Activated gamma-delta T cell treated with anti-CD3 and anti-CD28 coated beads, Interleukin-2, amount 50 U/mL, for 16 hours (primary cell): ENCODE results near the gene SMAD5.
A peak's percentile ranks its signal among the peaks of the same experiment; 100 is the strongest.

Experiments used
- DNase-seq: peaks from one replicate; pipeline ENCODE4 v3.0.0-alpha.2; 2020; ENCODE audit warnings: low read depth

The SMAD5 gene

DNA sequence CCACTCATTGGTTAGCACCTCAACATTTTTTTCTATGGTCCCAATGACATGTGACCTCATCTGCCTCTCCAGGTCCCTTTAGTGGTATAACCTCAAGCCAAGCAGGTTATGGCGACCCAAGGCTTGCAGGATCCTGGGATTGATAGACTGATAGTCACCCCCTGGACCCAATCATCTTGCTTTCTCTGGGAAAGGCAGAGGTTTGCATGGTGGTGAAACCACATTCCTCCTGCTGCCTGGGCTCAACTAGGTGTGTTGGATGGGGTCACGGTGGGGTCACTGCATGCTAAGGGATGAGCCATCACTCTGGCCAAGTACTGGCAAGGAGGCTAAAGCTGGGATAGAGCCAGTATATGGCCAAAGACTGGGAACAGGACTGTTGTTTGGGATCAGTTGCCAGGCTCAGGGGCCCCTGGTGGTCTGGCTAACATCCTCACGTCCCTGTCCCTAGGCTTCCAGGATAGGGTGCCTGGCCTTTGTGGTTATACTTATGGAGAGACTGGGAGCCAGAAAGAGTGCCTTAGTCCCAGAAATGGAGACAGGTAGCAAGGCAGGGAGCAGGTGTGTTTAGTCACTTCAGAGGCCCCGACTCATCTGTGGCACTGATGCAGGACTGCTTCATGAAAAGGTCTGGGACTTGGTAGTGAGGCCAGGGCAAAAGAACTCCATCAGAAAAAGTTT, 65.0 kb downstream of the SMAD5 start:
- no peak for DNase-seq

DNA sequence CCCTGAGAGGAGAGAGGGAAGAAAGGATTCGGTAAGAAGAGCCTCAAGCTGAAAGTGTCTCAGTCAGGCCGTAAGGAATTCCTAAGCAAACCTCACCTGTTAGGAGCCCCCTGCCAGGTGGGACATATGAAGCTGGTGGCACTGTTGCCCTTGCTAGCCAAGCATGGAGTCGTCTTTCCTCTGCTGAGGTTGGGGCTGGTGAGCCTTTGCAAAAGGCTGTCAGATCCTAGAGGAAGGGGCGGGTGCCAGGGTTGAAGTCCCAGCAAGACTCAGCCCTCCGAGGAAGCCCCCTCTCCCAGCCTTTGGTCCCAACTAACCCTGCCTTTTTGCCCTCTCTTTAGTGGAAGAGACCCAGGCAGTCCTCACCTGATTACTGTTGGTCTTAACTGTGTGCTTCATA, 65.8 kb downstream of the SMAD5 start:
- no peak for DNase-seq

DNA sequence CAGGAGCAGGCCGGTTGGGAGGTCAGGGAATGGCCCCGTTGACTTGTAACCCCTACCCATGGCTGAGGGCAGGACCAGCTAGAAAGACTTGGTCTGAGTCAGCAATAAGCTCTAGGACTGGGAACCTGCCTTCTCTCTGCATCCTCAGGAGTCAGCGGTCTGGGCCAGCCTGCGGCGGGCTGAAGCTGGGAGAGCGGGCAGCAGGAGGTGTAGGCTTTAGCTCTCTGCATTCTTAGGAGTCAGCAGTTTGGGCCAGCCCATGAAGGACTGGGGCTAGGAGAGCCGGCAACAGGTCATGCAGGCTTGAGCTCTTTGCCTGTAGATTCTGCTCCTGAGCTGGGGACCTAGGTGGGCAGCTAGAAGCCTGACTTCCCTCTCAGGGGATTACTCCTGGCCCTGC, 66.8 kb downstream of the SMAD5 start:
- DNase-seq = no peak

DNA sequence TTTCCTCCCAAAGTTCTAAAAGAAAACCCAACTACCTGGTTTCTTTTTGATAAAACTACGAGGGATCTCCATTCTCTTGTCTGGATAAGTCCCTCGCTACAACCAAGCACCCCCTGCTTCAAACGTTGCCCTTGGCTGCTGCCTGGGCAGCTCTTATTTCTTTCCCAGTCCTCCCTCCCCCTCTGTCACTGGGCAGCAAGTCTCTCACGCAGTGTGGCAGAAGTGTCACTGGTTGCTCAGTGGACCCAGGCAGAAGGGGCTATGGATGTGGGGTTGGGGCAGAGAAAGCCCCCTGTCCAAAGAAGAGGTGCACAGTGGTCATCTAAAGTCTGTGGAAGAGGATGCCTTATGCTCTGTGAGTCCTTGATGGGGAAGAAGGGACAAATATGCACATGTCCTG, 67.5 kb downstream of the SMAD5 start:
- DNase-seq = no peak

DNA sequence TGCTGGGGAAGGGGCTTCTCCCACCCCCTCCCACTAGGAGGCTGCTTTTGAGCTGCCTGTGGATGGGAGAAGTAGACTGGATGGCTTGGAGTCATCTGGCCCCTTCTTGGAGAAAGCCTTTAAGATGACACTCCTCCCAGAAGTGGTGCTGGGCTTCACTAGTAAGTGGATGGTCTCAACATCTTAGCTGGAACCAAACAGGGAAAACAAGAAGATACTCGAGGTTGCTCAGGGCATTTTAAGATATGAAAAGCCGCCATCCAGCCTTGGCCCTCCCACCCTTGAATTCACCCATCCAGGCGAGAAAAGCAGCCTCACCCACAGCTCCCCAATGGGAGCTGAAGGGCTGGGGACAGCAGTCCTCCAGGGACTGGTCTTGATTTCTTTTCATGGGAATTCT, 68.1 kb downstream of the SMAD5 start:
- no peak for DNase-seq

DNA sequence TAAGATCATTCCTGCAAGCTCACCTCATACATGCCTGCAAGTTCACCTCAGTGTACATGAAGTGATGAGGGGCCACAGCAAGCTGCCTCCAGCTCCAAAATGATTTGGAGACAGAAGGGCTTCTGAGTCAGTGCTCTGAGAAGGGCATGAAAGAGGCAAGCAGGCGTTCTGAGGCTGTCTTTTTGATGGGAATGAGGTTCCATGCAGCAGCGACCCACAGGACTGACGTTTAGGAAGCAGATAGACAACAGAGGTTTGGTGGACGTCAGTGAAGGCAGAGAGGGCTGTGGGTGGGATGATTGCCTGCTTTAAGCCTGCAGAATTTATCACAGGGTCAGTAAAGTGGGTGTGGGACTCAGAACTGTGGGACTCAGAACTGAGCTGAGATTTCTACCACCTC, 69.2 kb downstream of the SMAD5 start:
- DNase-seq = no peak

DNA sequence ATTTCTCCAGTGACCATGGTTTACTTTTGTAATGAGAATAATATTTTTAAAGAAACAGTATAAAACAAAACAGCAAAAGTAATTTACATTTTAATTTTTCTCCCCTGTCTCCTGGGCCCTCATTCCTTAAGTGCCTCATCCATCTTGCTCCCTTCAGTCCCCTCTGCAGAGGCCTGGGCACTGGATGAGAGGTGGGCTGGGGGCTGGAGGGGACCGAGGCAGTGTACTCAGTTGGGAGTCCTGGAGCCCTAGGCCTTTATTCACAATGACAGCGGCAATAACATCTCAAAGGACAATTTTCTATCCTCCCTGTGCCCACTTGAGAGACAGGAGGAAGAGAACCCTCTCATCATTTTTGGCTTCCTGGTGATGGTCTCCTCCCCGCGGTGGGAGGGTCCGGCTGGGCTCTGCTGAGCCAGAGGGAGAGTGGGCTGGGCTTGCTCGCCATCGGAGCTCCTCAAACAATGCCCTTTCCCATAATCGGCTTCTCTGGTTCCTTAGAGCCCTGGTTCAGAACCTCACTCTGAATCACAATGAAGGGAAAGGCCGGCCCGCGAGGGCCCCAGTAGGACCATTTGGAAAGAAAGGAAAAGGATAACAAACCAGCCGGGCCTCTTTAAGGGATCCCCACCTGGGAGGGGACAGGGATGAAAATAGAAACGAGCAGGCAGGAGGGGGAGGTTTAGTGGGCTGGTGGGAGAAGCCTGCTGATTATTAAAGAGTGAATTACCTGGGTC, 70.0 kb downstream of the SMAD5 start:
- DNase-seq = no peak

DNA sequence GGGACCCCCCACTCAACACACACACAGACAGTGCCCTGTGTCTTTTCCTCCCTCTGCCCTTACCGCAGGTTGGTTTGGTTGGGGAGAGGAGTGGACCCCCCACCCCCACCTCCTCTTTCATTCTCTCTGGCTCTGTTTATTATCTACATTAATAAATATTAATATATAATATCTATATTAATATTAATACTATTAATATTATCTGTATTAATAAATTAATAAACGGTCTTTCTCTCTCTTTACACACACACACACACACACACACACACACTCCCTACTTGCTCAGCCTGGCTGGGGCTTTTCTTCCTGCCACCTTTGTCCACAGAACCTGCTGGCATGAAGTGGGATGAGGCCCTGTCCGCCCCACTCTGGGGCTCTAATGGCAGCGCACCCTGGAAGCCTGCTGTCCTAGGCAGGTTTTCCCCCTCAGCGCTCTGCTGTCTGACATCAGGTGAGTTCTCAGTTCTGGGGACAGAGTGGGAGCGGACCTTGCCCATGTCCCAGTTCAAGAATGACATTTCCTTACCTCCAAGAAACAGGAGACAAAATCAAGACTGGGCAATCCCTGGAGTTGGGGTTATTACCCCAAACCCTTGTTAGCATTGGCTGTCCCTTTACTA, 70.8 kb downstream of the SMAD5 start:
- no peak for DNase-seq

DNA sequence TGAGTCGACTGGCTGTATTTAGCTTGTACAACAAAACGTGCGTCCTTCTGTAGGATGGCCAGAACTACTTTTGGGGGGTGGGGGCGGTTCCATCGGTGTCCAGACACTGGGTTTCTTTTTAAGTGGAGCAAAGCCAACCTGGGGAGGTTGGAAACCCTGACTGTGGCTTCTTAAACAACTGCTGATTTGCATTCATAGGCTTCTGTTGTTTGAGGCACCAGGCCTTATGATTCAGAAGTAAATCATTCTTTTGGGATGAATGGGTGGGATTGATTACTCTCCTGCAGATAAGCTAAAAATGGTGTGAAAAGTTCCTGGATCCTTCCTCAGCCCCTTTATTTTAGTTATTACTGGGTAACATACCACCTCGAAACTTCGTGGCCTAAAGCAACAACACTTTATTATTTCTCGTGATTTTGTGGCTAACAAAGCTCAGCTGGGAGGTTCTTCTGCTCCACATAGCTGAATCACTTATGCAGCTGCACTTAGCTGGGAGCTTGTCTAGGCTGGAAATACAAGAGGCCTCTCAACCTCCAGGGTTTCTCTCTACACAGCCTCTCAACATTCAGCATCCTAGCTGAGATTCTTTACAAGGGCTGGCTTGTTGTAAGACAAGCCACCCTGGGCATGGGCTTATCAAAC, 72.5 kb downstream of the SMAD5 start:
- DNase-seq = no peak

DNA sequence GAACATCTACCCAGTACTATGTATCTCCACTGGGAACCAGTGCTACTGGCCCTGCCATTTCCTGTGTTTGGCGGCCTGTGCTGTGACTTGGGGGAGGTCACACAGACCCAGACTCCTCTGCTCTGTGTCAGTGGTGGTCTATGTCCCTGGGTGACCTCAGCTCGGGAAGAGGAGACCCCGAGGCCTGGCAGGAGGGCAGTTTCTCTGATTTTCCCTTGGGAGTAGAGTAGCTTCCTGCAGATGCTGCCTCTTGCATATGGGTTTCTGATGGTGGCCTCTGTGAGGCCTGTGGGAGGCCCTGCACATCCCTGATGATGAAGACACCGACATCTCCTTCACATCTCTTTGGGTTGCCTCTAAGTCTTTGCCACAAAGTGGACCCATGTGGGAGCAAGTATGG, 73.3 kb downstream of the SMAD5 start:
- DNase-seq = no peak

DNA sequence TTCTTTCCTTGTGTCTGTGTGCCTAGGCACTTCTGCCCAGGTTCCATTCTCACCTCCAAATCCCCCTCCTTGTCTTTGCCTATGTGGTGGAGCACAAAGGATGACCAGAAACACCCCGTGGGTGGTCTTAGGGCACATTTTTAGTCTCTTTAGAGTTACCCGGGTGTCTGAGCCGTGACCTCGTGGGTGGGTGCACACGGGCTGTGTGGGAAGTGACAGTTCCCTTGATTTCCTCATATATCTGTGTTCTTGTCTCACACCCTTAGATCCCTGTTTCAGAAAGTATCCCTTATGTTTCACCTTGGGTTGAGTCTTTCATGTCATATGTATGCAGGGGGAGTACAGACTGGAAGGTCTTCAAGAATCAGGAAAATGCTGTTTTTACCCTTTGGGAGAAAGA, 73.7 kb downstream of the SMAD5 start:
- DNase-seq = no peak

DNA sequence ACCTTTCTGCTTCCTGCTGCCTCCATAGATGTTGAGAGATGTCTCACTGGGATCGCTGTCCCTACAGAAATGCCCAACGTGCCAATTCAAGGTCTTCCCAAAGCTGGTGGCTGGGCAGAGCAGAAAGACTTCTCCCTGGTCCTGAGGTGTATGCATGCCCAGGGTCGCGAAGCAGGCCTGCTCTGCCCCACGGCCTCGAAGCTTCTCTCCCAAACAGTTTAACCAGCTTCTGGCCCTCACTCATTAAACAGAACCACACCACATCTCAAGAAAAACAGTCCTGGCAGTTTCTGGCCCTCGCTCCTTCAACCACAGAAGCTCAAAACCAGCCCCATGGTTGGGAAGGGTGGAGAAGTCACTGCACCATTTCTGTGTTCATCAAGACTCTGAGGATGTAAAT, 75.0 kb downstream of the SMAD5 start:
- no peak for DNase-seq

DNA sequence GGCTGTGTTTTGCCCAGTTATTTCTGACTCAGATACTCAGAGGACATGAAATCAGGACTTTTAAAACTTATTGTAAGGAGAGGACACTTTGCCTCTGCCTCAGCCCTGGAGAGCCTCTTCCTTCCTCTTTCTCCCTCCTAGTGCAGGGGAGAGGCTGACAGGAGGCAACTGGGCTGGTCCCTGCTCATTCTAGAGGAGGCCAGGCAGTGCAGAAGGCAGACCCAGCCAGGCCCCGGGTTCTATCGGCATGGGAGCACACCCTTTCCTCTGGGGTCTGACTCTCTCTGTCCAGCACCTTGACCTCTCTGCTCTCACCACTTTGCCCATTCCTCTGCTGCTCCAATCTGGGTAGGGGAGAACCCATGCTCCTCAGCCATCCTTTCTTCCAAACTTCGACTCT, 76.3 kb downstream of the SMAD5 start:
- DNase-seq = no peak

DNA sequence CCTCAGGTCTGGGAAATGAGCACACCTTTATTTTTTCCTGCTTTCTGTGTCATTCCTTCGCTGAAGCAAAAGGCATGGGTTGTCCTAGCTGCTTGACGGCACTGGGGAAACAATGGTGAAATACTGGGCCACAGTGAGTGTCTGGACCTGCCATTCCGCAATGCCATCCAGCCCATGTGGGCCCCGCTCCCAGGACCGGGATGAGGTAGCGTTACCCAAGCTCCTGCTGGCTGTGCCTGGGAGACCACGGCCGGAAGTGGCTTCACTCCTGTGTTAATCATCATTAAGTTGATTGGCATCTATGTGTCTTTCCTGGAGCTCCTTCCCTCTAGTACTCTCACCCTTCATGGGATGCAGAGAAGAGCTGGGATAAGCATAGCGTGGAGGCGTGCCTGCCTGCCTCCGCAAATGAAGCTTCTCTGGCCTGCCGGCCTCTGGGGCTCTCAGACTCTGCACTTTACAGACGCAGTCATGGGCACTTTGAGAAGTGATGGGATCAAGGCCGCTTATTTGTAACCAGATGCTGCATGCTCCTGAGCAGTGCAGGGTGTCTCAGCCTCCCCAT, 76.8 kb downstream of the SMAD5 start:
- DNase-seq = no peak

DNA sequence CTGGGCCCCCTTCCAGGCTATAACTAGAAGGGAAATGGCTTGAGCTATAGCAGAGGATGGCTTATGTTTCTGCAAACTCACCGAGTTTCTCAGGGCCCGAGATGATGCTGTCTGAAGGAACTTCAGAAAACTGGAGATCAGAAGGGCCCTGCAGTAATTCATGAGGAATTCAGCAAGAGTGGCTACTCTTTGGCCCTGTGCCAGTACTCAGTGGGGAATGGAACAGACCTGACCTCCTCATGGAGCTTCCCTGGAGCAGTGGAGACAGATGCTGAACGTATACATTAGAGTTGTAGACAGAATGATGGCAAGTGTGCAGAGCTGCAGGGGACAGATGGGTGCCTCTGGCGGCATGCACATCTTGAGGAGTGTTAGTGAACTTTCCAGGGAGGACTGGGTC, 77.6 kb downstream of the SMAD5 start:
- no peak for DNase-seq

DNA sequence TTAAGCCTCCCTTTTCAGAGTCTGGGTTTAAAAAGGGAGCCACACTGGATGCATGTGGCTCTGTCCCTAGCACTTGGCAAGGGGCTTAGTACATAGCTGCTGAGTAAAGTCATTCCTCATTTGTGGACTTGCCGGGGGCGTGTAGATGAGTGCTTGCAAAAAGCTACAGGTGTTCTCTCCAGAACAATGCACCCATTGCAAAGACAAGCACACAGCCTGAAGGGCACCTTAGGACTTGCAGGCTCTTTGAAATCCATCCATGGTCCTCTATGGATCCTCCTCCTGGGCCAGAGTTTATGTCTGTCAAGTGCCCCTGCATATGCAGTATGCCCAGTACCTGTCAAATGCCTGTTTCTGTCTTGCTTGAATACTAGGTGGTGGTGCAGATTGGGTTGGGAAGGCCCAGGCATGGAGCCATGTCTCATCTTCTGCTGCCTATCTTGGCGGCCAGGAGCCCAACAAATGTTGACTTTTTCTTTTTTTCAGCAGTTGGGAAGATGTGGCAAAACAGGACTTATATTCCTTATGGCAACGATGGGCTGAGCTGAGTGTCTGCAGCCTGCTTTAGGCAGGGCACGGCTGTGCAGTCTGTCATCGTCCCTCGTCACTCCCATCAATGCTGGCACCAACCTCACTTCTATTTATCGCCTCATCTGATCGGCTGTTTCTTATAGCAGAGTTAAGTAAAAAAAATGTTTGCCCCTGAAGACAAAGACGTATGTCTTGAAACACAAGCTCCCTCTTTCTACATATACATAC, 78.8 kb downstream of the SMAD5 start:
- no peak for DNase-seq

DNA sequence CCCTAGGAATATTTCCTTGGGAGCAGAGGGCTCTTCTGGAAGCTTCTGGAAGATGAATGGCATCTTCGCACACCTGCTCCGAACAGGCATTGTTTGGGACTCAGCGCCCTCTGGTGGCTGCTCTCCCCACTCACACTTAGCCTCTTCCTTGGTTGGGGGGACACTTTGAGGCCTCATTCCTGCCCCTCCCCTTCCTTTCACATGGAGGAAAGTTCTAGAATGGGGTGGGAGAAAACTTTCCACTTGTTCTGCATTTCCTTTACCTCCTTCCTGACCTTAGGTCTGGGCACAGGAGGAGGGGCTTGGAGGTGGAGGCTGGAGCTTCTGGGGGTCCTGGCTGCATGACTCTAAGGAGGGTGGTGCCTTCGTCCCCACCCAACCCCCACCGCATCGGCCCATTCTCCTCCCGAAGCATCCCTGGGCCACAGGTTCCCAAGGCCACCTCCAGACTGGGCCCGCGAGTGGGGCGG, 79.6 kb downstream of the SMAD5 start:
- DNase-seq = peak; percentile 20

DNA sequence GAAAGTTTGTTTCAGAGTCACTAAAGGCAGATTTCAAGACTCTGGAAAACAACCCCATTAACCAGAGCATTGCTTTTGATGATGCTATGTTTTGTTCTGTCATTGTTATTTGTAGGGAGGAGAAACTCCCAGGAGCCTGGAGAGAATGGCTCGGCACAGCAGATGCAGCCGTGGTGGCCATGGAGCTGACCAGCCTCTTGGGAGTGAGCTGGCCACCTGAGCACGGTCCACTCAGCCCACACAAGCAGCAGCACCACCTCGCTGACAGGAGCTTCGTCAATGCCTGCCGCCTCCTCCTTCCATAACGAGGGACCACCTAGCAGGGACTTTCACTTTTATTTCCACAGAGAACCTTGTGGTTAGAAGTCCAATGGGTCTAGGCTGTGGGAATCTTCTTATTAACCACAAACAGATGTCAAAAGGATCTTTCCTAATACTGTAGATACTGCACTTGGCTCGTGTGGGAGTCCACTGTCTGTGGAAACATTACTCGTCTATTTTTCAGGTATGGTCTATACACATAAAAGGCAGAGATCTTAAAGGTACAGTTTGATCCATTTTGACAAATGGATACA, 81.4 kb downstream of the SMAD5 start:
- DNase-seq = no peak

DNA sequence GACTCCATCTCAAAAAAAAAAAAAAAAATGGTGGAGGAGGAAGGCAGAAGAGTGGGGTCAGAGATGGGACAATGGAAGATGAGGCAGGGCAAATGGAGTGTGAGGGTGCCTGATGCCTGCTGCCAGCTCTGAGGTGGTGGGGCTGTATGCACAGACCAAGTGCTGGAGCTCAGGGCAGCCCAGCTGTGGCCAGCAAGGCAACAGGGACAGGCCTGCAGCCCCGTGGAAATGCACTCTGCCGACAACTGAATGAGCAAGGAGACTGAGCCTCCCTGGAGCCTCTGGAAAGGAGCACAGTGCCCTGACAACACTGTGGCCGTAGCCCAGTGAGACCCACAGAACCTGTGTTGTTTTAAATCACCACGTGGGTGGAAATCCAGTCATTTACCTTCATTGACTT, 83.2 kb downstream of the SMAD5 start:
- DNase-seq = no peak

DNA sequence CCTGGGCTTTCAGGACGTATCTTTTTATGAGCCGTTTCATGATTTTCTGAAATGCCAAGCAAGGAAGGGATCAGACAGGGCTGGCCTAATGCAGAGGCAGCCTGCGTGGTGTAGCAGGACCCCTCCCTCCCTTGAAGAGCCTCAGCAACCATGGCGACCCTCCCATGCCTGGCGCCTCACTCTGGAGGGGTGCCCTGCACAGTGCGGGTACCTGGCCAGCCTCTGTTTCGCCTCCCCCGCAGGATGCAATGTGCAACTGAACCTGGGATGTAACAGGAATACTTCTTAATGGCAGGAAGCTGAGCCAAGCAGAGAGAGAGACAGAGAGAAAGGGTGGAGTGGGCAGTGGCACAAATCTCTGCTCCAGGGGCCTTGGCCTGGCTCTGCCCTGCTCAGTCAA, 83.6 kb downstream of the SMAD5 start:
- no peak for DNase-seq

DNA sequence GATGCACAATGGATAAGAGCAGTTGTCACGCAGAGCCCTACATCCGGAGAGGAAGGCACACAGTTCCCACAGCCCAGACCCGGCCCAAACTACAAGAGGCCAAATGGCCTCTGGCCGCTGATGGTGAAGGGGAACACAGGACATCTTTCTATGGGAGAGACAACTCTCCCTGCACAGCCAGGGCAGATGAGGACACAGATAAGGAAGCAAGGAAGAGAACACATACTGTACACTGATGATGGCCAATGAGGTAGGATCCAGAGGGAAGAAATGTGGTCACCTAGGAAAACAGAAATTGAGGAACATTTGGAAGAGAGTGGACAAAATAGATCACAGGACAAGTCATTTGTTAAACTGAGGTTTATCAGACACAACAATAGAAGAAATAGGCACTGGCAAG, 88.7 kb downstream of the SMAD5 start:
- DNase-seq = no peak
